Muscle of leg (tissue), 11 donors: Measurements from ENCODE around the gene KRTAP5-6. TPM values are rescaled to one million over a fixed set of nuclear protein-coding genes. Genes with fewer than 3 reads are reported as not detected.

ENCODE experiments used
- DNase-seq: peaks from one replicate; pipeline ENCODE4 v3.0.0; 2013
- H3K27ac ChIP-seq: one replicate; pipeline ENCODE4 v1.5.1; 2013; ENCODE audit warnings: mild to moderate bottlenecking, low read length, control low read depth
- H3K27me3 ChIP-seq: one replicate; pipeline ENCODE4 v1.6.1; 2013; ENCODE audit warnings: low read length; ENCODE audit not compliant: control insufficient read depth, insufficient read depth
- H3K36me3 ChIP-seq: one replicate; pipeline ENCODE4 v1.6.1; 2013; ENCODE audit warnings: low read length; ENCODE audit not compliant: control insufficient read depth, insufficient read depth
- H3K4me1 ChIP-seq: one replicate; pipeline ENCODE4 v1.6.1; 2013; ENCODE audit warnings: low read length; ENCODE audit not compliant: control insufficient read depth, insufficient read depth
- H3K4me3 ChIP-seq: one replicate; pipeline ENCODE4 v1.5.1; 2013; ENCODE audit warnings: low read length, control low read depth
- H3K9me3 ChIP-seq: replicated peaks from 2 replicates; pipeline ENCODE4 v1.6.1; 2013; ENCODE audit warnings: low read depth, low read length; ENCODE audit not compliant: control insufficient read depth
- WGBS: methylation state at CpG from one replicate; pipeline ENCODE4 v1.1.5; 2013; ENCODE audit warnings: missing lambda C conversion rate; ENCODE audit not compliant: insufficient coverage; 5-methylcytosine and 5-hydroxymethylcytosine counted together
- polyA plus RNA-seq, 8 donors: library from polyadenylated mRNA; unstranded; fragments of 120-200 nt; gene quantifications; one replicate each; pipeline versions ENCODE4 v1.2.1 to v1.2.3, GENCODE V29; 2013; ENCODE audit warnings: inconsistent platforms in 1 of 8, low replicate concordance in 1 of 8; ENCODE audit not compliant: insufficient read length in 8 of 8, insufficient read depth in 1 of 8
- total RNA-seq: library from RNA; stranded (reverse); fragments of 120-200 nt; gene quantifications from one replicate; pipeline ENCODE4 v1.2.4, GENCODE V29; 2013

KRTAP5-6 gene
- total and polyA plus RNA-seq, 9 donors: 0.28 to 1.1 (median 0.61) TPM; not detected in 6

DNA sequence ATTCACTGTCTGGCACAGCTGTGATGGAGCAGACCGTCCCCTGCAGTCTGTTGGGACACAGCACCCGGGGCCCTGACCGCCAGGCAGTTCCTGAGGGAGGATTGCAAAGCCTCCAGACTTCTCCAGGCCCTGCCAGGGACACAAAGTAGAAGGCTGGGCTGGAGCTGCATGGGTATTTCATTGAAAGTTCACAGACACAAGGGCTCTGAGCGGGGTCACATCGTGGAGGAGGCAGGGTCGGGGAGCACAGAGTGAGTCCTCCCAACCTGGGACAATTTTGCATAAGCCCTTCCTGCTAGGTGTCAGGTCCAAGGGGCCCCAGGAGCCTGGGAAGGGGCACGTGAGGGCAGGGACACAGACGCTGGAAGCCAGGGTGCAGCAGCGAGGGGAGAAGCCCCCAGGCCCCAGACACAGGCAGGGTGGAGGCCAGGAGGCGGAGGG is 37.7 kb downstream of the KRTAP5-6 start:
- Histone ChIP-seq H3K4me1 (peaks cover 6% of the 10 kb centered on the region), H3K36me3 (no peaks in the 10 kb centered on the region), H3K27ac (no peak overlapping the region), H3K4me3 (no peak overlapping the region), H3K9me3 (peaks cover 11% of the 10 kb centered on the region), H3K27me3 (peaks cover 45% of the 10 kb centered on the region)
- WGBS: 54% methylated on average over 8 of the region's 10 CpGs
- no peak for DNase-seq

- no peak overlapping the region for H3K4me3 ChIP-seq
- peaks cover 4% of the 10 kb centered on the region for H3K4me1 ChIP-seq
- 83% methylated on average over 13 of the region's 16 CpGs for WGBS
- peaks cover 11% of the 10 kb centered on the region for H3K9me3 ChIP-seq
- peaks cover 45% of the 10 kb centered on the region for H3K27me3 ChIP-seq
- no peaks in the 10 kb centered on the region for H3K36me3 ChIP-seq
- no peak for DNase-seq
- H3K27ac ChIP-seq: no peak overlapping the region
These were observed 38.3 kb downstream of the KRTAP5-6 start for GRCh38 chr11:1735271-1735670.

GRCh38 chr11:1736447-1736992 is 39.5 kb downstream of the KRTAP5-6 start:
- H3K27ac ChIP-seq: no peak overlapping the region
- no peak for DNase-seq
- WGBS: 44% methylated on average over 2 of the region's 3 CpGs
- no peaks in the 10 kb centered on the region for H3K4me1 ChIP-seq
- no peaks in the 10 kb centered on the region for H3K36me3 ChIP-seq
- peaks cover 11% of the 10 kb centered on the region for H3K9me3 ChIP-seq
- H3K4me3 ChIP-seq: no peak overlapping the region
- peaks cover 47% of the 10 kb centered on the region for H3K27me3 ChIP-seq

DNA sequence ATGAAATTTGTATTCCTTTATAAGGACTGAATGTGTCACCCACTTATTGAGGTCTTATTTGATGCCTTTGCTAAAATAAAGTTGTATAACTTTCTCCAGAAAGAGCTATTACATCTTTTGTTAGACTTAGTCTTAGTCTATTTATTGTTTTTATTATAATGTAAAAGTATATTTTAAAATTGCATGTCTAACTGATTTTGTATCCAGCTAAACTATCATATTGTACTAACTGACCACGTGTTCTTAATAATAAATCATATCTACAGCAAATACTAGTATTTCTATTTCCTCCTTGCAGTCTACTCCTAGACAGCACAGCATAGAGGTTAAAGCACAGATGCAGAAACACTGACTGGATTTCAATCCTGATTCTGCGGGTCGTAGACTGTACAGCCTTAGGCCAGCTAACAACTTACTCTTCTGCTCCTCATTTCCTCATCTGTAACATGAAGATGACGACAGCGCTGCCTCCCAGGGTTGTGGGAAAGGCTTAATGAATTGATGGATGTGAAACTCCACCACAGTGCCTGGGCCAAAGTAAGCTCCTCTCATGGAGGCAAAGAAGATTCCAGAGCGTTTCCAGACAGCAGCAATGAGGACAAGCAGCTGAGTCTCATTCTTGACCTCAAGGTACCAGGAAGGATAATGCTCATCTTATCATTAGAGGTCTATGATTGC is 40.2 kb downstream of the KRTAP5-6 start:
- Histone ChIP-seq H3K9me3 (peaks cover 11% of the 10 kb centered on the region), H3K36me3 (no peaks in the 10 kb centered on the region), H3K4me3 (no peak overlapping the region), H3K27me3 (peaks cover 50% of the 10 kb centered on the region), H3K27ac (no peak overlapping the region), H3K4me1 (no peaks in the 10 kb centered on the region)
- WGBS: no CpG with 5 or more reads among the region's 6 CpGs
- no peak for DNase-seq

GRCh38 chr11:1738380-1738779 is 41.4 kb downstream of the KRTAP5-6 start:
- 87% methylated on average over 10 of the region's 10 CpGs for WGBS
- Histone ChIP-seq H3K4me3 (no peak overlapping the region), H3K27me3 (peaks cover 46% of the 10 kb centered on the region)

GRCh38 chr11:1739576-1739975 is 42.6 kb downstream of the KRTAP5-6 start:
- Histone ChIP-seq H3K27me3 (peaks cover 42% of the 10 kb centered on the region), H3K9me3 (peaks cover 11% of the 10 kb centered on the region), H3K27ac (no peak overlapping the region), H3K36me3 (no peaks in the 10 kb centered on the region), H3K4me3 (no peak overlapping the region), H3K4me1 (peaks cover 4% of the 10 kb centered on the region)
- DNase-seq: no peak
- 69% methylated on average over 8 of the region's 8 CpGs for WGBS

More at GRCh38 chr11:1738380-1738779, 41.4 kb downstream of the KRTAP5-6 start:
- H3K9me3 ChIP-seq: peaks cover 11% of the 10 kb centered on the region
- DNase-seq: no peak
- no peaks in the 10 kb centered on the region for H3K36me3 ChIP-seq
- no peak overlapping the region for H3K27ac ChIP-seq
- no peaks in the 10 kb centered on the region for H3K4me1 ChIP-seq

DNA sequence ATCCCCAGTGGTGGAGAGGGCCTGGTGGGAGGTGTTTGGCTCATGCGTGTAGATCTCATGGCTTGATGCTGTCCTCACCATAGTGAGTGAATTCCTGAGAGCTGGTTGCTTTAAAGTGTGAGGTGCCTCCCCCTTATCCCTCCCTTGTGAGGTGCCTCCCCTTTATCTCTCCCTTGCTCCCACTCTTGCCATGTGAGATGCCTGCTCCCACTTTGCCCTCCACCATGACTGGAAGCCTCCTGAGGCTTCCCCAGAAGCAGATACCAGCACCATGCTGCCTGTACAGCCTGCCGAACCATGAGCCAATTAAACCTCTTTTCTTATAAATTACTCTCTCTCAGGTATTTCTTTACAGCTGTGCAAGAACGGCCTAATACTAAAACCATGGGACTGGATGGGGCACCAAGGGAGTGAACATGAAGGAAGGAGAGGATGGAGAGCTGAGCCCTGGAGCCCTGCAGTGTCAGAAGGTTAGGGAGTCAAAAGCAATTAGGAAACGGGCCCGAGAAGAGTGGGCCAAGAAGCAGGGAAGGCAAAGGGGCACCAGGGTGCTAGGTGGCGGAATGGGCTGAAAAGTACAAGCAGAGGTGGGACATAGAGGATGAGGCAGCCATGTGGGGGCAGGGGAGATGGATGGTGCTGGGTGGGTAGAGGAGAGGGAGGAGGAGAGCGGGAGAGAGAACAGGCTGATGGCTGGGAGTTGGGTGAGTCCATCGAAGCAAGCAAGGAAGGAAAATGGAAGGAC is 44.0 kb downstream of the KRTAP5-6 start:
- no peaks in the 10 kb centered on the region for H3K36me3 ChIP-seq
- no peak for DNase-seq
- H3K27me3 ChIP-seq: peaks cover 34% of the 10 kb centered on the region
- H3K9me3 ChIP-seq: peaks cover 11% of the 10 kb centered on the region
- H3K27ac ChIP-seq: no peak overlapping the region
- WGBS: 75% methylated on average over 5 of the region's 8 CpGs
- H3K4me1 ChIP-seq: peaks cover 12% of the 10 kb centered on the region
- H3K4me3 ChIP-seq: no peak overlapping the region

DNA sequence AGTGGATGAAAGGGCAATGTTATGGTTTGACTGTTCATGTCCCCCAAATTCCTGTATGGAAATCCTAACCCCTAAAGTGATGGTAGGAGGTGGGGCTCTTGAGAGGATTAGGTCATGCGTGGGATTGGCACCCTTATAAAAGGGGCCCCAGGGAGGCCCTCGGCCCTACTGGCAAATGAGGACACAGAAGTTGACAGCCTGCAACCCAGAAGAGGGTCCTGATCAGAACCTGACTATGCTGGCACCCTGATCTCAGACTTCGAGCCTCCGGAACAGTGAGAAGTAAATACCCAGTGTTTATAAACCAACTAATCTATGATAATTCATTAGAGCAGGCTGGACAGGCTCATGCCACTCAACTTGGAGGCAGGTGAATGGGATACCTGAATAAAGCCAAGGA is 44.7 kb downstream of the KRTAP5-6 start:
- 82% methylated on average over 2 of the region's 4 CpGs for WGBS
- no peak overlapping the region for H3K4me3 ChIP-seq
- peaks cover 16% of the 10 kb centered on the region for H3K4me1 ChIP-seq
- peaks cover 7% of the 10 kb centered on the region for H3K9me3 ChIP-seq
- H3K27ac ChIP-seq: no peak overlapping the region
- H3K36me3 ChIP-seq: no peaks in the 10 kb centered on the region
- DNase-seq: no peak
- peaks cover 35% of the 10 kb centered on the region for H3K27me3 ChIP-seq

DNA sequence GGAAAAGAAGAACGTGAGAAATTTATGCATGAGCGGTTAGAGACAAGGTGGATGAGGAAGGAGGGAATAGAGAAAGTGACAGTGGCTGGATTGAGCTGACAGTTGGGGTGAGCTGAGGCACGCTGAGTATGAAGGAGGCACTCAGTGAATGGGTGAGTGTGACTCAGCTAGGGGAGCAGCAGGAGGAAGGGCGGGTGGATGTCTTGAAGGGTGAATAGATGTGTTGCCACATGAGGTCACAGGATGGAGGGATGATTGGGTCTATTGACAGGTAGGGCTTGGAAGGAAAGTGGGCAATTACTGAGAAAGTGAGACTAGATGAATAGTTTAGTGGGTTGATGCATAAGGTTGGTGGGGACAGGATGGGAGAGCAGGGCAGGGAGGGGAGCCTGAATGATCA is 45.4 kb downstream of the KRTAP5-6 start:
- Histone ChIP-seq H3K4me3 (no peak overlapping the region), H3K27ac (no peak overlapping the region), H3K27me3 (peaks cover 40% of the 10 kb centered on the region), H3K9me3 (peaks cover 2% of the 10 kb centered on the region), H3K36me3 (no peaks in the 10 kb centered on the region), H3K4me1 (peaks cover 19% of the 10 kb centered on the region)
- 67% methylated on average over 4 of the region's 4 CpGs for WGBS
- DNase-seq: no peak

- no peak overlapping the region for H3K4me3 ChIP-seq
- 87% methylated on average over 3 of the region's 3 CpGs for WGBS
- H3K4me1 ChIP-seq: peaks cover 21% of the 10 kb centered on the region
- H3K27ac ChIP-seq: no peak overlapping the region
- H3K9me3 ChIP-seq: no peaks in the 10 kb centered on the region
- H3K27me3 ChIP-seq: peaks cover 46% of the 10 kb centered on the region
- no peak for DNase-seq
- no peaks in the 10 kb centered on the region for H3K36me3 ChIP-seq
These were observed 46.0 kb downstream of the KRTAP5-6 start for GRCh38 chr11:1742869-1743584.
